Measurements from ENCODE around the gene CAMTA1. TPM values are rescaled to one million over a fixed set of nuclear protein-coding genes. Genes with fewer than 3 reads are reported as not detected.

Gene CAMTA1
- total and polyA plus RNA-seq, 2 experiments from 2014 or later = 213 to 341 TPM

DNA sequence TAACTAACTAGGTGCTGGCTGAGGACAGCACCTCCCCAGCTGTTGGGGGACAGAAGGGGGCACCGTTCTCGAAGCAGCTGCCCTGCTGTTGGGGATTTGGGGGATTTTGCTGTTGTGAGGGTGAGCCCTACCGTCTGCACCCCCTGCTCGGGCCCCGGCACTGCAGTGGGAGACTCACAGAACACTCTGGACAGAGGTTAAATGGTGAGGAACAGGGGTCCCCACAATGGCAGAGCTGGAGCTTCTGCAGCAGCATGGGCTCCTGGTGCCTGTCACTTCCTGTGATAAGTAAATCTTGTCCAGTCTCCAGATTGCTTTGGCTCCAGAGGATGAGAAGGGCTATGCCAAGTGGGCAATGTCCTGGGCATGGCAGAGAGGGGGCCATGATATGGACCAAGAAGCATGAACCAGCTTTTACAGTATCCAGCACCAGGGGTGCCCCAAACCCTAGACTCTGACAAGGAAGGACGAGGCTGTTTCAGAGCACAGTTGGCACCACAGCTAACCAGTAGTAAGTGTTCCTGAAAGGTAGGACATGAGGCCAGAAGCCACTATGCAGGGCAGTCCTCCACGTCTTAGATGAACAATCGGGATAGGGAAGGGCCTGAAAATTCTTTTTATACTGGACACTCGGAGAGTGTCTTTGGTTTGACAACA, 620.7 kb downstream of the CAMTA1 start:
- Histone ChIP-seq H3K27me3 (no peaks in the 10 kb centered on the region), H3K4me3 (no peak overlapping the region), H3K4me1 (ENCODE audit: low read depth) (peaks cover 9% of the 10 kb centered on the region), H3K36me3 (no peaks in the 10 kb centered on the region), H3K9me3 (ENCODE audit: low read depth) (no peaks in the 10 kb centered on the region), H3K27ac (no peak overlapping the region)
- TF ChIP-seq, protein P1, sequence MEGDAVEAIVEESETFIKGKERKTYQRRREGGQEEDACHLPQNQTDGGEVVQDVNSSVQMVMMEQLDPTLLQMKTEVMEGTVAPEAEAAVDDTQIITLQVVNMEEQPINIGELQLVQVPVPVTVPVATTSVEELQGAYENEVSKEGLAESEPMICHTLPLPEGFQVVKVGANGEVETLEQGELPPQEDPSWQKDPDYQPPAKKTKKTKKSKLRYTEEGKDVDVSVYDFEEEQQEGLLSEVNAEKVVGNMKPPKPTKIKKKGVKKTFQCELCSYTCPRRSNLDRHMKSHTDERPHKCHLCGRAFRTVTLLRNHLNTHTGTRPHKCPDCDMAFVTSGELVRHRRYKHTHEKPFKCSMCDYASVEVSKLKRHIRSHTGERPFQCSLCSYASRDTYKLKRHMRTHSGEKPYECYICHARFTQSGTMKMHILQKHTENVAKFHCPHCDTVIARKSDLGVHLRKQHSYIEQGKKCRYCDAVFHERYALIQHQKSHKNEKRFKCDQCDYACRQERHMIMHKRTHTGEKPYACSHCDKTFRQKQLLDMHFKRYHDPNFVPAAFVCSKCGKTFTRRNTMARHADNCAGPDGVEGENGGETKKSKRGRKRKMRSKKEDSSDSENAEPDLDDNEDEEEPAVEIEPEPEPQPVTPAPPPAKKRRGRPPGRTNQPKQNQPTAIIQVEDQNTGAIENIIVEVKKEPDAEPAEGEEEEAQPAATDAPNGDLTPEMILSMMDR (IDR thresholded peaks at IDR 0.05; ENCODE audit: low read depth, low read length) = no peak
- no peak for DNase-seq (ENCODE audit: low read depth in 1 of 2, low spot score in 1 of 2)

GRCh38 chr1:7406641-7407543, 621.6 kb downstream of the CAMTA1 start:
- Histone ChIP-seq H3K4me3 (no peak overlapping the region), H3K4me1 (ENCODE audit: low read depth) (peaks cover 5% of the 10 kb centered on the region), H3K36me3 (no peaks in the 10 kb centered on the region), H3K9me3 (ENCODE audit: low read depth) (no peaks in the 10 kb centered on the region), H3K27me3 (no peaks in the 10 kb centered on the region), H3K27ac (no peak overlapping the region)
- DNase-seq (ENCODE audit: low read depth in 1 of 2, low spot score in 1 of 2) = no peak
- TF ChIP-seq, protein P1 (IDR thresholded peaks at IDR 0.05; ENCODE audit: low read depth, low read length) = no peak

DNA sequence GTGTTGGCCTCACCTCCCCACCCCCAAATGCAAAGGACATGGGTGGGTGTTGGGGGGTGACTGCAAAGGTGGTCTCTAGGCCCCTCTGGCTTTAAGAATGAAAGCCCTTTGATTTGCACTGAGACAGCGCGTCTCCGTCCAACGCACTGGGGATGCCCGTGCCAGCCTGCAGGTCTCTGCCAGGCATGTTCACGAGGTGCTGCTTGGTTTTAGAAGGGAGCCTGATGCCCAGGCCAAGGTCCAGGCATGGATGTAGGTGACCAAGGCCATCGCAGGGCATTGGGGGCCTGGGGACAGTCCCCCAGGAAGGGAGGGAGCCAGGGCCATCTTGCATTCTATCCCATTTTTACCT, 622.3 kb downstream of the CAMTA1 start:
- DNase-seq (ENCODE audit: low read depth in 1 of 2, low spot score in 1 of 2) = no peak
- no peaks in the 10 kb centered on the region for H3K36me3 ChIP-seq
- H3K27me3 ChIP-seq = no peaks in the 10 kb centered on the region
- no peaks in the 10 kb centered on the region for H3K9me3 ChIP-seq (ENCODE audit: low read depth)
- H3K4me1 ChIP-seq (ENCODE audit: low read depth) = no peaks in the 10 kb centered on the region
- H3K4me3 ChIP-seq = no peak overlapping the region
- TF ChIP-seq, protein P1 (IDR thresholded peaks at IDR 0.05; ENCODE audit: low read depth, low read length) = no peak
- no peak overlapping the region for H3K27ac ChIP-seq

DNA sequence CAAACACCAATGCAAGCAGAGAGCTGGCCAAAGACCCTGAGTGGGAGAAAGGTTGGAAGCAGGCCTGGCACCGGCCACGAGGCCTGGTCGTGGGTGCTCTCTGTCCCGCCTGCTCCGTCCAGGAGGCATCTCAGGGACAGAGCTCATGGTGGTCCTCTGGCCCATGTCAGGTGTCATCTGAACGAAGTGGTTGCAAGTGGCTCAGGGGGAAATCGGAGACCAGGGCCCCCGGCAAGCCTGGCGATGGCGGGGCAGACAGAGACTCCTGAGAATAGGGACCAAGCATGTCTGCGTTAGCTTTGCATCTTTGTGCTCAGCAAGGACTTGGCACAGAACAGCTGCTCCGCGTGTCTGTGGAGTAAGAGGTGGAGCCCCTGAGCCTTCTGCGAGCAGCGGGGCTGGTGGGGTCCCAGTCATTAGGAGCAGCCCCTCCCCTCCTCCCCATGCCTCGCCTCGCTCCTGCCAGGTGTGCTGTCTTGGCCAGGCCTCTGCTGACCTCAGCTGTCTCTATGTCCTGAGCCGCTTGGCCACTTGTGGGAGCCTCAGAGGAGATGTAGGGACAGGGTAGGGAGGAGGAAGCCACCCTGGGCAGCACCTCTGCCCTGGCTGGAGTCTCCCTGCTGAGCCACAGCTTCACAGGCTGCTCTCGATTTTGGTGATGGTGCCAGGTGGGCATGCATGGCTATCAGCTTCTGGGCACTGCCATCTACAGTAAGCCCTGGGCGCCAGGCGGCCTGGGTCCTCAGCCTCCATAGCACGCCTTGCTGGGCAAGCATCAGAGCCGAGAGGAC, 622.9 kb downstream of the CAMTA1 start:
- no peaks in the 10 kb centered on the region for H3K27me3 ChIP-seq
- TF ChIP-seq, protein P1 (IDR thresholded peaks at IDR 0.05; ENCODE audit: low read depth, low read length) = no peak
- H3K4me1 ChIP-seq (ENCODE audit: low read depth) = no peaks in the 10 kb centered on the region
- no peak for DNase-seq (ENCODE audit: low read depth in 1 of 2, low spot score in 1 of 2)
- H3K36me3 ChIP-seq = no peaks in the 10 kb centered on the region
- H3K4me3 ChIP-seq = no peak overlapping the region
- no peak overlapping the region for H3K27ac ChIP-seq
- H3K9me3 ChIP-seq (ENCODE audit: low read depth) = no peaks in the 10 kb centered on the region

DNA sequence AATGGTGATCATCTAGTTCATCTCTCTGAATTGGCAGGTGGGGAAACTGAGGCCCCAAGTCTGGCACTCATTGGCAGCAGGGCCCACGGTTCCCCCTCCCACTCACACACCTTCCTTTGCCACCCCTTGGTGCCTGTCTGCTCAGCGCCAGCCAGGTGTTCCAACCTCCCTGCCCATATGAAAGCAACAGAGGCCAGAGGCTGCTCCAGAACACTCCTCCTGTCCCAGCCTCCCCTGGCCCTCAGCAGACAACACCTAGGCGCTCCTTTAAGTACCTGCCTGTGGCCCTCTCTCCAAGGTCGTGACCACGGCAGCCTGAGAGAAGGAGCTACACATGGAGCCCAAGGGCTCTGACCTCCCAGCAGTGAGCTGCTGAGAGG, 623.5 kb downstream of the CAMTA1 start:
- Histone ChIP-seq H3K9me3 (ENCODE audit: low read depth) (no peaks in the 10 kb centered on the region), H3K4me1 (ENCODE audit: low read depth) (no peaks in the 10 kb centered on the region), H3K36me3 (no peaks in the 10 kb centered on the region), H3K27ac (no peak overlapping the region), H3K4me3 (no peak overlapping the region), H3K27me3 (no peaks in the 10 kb centered on the region)
- no peak for DNase-seq (ENCODE audit: low read depth in 1 of 2, low spot score in 1 of 2)
- TF ChIP-seq, protein P1 (IDR thresholded peaks at IDR 0.05; ENCODE audit: low read depth, low read length) = no peak

Measured in cardiac muscle cell (in vitro differentiated cells and primary cell).